ENCODE results near the gene CCDC24.

CCDC24 gene

DNA sequence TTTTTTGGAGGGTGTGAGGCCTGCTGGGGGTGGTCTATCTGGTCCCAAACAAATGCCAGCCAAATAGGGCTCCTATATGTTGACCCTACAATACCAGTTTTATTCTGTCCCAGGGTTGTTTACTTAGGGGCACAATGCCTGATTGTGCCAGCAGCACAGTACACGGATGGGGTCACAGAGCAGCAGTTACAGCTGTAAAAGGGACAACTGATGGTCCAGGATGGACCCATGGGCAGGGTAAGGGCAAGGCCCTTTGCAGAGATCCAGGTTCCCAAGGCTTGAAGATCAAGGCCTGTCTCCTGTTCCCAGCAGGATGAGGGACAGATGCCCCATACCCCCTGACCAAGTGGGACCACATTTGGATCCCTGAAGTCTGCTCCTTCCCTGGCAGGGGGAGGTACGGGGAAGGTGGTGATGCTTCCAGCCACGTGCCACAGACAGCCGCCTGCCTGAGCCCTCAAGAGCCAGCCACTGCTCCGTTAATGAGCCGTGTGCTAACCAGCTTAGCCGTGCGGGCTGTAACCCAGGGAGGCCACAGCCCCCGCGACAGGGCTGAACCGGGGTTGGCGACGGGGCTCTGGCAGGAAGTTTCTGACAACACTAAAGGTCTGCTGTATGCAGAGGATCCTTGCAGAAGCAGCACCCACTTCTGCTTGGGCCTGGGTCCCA is 21.7 kb downstream of the CCDC24 start:
- Histone ChIP-seq H3K9me3 (ENCODE audit: control insufficient read depth, insufficient read depth, low read length) (no peaks in the 10 kb centered on the region), H3K4me1 (ENCODE audit: insufficient read depth, low read length) (peaks cover 7% of the 10 kb centered on the region; the same call in 1 of the 2 replicates), H3K9ac (ENCODE audit: low read depth, low read length) (no peak overlapping the region), H3K36me3 (ENCODE audit: insufficient read depth, low read length) (no peaks in the 10 kb centered on the region)

DNA sequence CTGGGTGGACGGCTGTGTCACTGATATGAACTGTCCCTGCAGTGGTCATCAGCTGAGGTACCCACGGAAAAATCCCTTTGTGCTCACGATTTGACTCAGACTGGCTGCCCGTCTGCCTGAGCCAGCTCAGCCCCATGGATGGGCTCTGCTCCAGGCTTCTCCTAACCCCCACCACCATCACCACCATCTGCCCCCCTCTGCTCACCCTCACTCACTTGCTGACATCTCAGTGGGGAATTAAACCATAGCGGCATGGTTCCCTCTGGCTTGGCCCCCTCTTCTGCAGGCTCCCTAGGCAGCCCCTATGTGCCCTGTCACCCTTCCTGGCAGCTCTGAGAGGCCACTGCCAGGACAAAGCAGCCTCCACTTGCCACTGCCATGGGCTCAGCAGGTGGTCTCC is 22.6 kb downstream of the CCDC24 start:
- Histone ChIP-seq H3K4me1 (ENCODE audit: insufficient read depth, low read length) (peaks cover 7% of the 10 kb centered on the region; the same call in 1 of the 2 replicates), H3K36me3 (ENCODE audit: insufficient read depth, low read length) (no peaks in the 10 kb centered on the region), H3K9me3 (ENCODE audit: control insufficient read depth, insufficient read depth, low read length) (no peaks in the 10 kb centered on the region), H3K9ac (ENCODE audit: low read depth, low read length) (no peak overlapping the region)

DNA sequence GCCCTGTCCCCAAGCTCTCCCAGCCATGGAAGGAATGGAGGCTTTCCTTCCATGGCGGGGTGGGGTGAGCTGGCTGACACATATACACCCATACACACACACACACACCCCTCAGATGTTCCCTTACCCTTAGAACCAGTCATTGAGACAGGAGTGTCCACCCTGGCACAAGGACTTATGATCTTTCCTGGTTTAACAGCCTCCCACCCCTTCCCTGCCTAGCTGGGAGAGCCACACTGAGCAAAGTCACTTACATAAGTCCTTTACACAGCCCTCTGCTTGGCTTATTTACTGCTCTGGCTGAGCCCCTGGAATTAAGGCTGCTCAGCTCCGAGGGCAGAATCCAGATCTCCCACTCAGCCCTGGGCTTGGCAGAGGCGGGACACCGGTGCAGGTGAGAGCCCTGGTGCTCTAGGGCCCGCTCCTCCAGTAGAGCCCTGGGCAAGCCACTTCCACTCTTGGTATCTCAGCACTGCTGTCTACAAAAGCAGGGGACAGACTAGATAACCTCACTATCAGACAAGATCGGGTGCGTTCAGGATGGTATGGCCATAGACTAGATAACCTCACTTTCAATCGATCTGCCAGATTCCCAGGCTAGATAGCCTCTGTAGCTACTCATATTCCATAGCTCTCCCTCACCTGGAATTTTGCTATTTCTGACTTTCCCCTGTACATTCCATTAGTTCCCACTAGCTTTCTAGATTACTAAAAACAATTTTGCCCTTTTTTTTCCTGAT is 23.1 kb downstream of the CCDC24 start:
- no peak overlapping the region for H3K9ac ChIP-seq (ENCODE audit: low read depth, low read length)
- H3K36me3 ChIP-seq (ENCODE audit: insufficient read depth, low read length), result no peaks in the 10 kb centered on the region
- peaks cover 7% of the 10 kb centered on the region; the same call in 1 of the 2 replicates for H3K4me1 ChIP-seq (ENCODE audit: insufficient read depth, low read length)
- no peaks in the 10 kb centered on the region for H3K9me3 ChIP-seq (ENCODE audit: control insufficient read depth, insufficient read depth, low read length)

DNA sequence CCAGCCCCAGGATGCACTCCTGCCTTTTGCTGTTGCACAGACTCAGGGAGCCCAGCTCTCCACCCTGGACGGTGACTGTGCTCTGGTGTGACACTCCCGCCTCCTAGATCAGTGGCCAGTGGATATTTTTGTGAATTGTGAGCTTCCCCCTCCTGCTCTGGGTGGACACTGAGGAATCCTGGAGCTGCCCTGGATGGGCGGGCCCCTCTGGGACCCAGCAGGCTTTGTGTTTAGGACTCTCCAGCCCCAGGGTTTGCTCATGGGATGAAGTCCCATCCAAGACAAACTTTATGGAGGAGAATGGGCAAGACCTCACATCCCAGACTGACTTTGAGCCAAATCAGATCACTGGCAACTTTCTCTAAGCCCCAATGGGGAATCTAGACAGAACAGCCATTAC is 23.8 kb downstream of the CCDC24 start:
- H3K9me3 ChIP-seq (ENCODE audit: control insufficient read depth, insufficient read depth, low read length), result no peaks in the 10 kb centered on the region

DNA sequence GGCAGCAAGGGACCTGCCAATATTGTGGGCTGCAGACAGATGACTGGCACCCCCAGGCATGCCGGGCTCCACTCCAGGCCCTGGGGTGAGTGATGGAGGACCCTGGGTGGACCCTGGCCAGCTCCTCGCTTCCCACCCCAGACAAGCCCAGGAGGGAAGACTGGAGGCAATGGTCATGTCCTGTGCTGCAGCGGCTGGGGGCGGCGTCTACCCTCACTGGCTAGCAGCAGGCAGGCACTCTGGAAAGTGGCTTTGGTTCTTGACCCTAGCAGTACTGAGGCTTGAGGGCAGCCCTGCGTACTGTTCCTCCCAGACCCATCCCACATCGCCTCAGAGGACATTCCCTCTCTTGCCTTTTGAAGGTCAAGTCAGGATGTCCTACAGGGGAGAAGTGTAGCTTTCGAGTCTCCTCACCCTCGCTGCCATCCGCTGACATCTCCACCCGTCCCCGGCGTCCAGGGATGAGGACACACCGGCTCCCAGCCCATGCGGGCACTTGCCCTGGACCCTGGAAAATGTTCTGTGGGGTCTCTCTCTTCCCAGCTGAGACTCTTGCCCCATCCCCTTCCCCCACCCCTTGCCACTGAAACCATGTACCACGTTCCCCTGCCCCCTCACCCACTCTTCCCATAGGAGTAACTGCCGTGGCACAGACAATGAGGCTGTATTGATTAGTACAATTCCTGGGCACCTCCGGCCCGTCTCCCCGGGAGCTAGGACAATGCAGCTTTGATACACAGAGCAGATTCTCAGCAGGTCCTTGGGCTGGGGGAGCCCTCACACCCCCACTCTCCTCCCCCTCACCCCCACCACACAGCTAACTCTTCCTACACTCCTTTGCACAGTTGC is 24.9 kb downstream of the CCDC24 start:
- Histone ChIP-seq H3K4me1 (ENCODE audit: insufficient read depth, low read length) (peaks cover 7% of the 10 kb centered on the region; the same call in 1 of the 2 replicates), H3K9ac (ENCODE audit: low read depth, low read length) (no peak overlapping the region), H3K36me3 (ENCODE audit: insufficient read depth, low read length) (no peaks in the 10 kb centered on the region; the same call in 1 of the 2 replicates), H3K9me3 (ENCODE audit: control insufficient read depth, insufficient read depth, low read length) (no peaks in the 10 kb centered on the region)

More for the DNA sequence above, 23.8 kb downstream of the CCDC24 start:
- H3K9ac ChIP-seq (ENCODE audit: low read depth, low read length), result no peak overlapping the region
- H3K36me3 ChIP-seq (ENCODE audit: insufficient read depth, low read length), result no peaks in the 10 kb centered on the region
- H3K4me1 ChIP-seq (ENCODE audit: insufficient read depth, low read length), result peaks cover 7% of the 10 kb centered on the region; the same call in 1 of the 2 replicates

DNA sequence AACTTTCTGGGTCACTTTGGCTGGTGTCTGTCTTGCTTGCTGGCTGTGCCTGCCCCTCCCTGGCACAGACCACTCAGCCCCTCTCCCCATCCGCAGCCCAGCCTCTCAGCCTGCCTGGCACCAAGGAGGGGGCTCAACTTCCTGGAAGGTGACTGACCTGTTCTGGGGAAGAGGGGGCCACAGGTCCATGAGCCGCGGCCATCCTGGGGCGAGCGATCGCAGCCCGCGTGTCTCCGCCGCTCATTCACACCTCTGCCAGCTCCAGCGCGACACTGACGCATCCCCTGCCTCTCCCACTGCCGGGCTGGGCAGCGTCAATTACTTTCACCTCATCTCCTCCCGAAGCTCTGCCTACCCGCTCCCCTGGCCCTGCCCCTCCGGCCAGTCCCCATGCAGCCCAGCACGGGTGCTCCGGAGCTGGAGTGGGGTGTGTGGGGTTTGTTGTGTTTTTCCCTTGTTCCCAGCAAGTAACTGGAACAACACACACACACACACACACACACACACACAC is 25.5 kb downstream of the CCDC24 start:
- Histone ChIP-seq H3K9ac (ENCODE audit: low read depth, low read length) (no peak overlapping the region), H3K9me3 (ENCODE audit: control insufficient read depth, insufficient read depth, low read length) (no peaks in the 10 kb centered on the region), H3K36me3 (ENCODE audit: insufficient read depth, low read length) (no peaks in the 10 kb centered on the region; the same call in 1 of the 2 replicates), H3K4me1 (ENCODE audit: insufficient read depth, low read length) (0 out of 2 replicates have a peak, but pooled peaks cover under 1% of the 10 kb centered on the region)

DNA sequence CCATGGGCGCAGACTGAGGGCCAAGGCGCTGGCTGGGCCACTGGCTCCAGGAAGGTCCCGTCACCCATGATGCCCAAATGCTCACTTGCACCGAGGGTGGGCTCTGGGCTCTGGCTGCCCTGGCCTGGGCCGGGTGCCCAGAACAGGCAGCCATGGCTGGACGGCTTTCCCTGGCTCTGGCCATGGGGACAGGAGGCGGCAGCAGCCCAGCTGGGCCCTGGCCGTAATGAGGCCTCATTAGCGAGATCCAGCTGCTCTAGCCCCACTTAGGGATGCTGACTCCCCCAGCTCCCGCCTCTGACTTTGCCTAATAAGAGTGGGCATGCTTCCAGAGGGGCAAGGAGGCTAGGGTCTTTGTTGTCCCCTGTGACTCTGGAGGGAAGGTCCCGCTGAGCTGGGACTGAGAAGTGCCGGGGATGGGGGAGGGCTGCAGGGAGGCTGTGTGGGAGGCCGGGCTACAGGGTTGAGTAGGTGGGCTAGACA is 28.1 kb downstream of the CCDC24 start:
- Histone ChIP-seq H3K9ac (ENCODE audit: low read depth, low read length) (no peak overlapping the region), H3K9me3 (ENCODE audit: control insufficient read depth, insufficient read depth, low read length) (no peaks in the 10 kb centered on the region), H3K36me3 (ENCODE audit: insufficient read depth, low read length) (no peaks in the 10 kb centered on the region; the same call in 1 of the 2 replicates), H3K4me1 (ENCODE audit: insufficient read depth, low read length) (no peaks in the 10 kb centered on the region)

DNA sequence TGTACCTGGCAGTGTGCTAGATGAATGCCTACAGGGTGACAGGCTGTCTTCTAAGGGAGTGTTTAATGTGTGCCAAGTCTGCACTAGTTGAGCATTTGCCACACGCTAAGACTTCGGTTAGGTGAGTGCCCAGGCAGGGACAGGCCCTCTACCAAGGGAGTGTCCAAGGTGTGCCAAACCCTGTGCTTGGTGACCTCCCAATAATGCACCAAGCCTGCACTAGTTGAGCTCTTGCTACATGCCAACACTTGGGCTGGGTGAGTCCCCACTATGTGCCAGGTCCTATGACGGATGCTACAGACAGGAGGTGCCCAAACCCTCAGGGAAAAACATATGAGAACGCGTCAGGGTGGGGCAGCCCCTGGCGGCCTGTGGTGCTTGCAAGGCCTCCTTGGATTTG is 29.1 kb downstream of the CCDC24 start:
- H3K9me3 ChIP-seq (ENCODE audit: control insufficient read depth, insufficient read depth, low read length), result no peaks in the 10 kb centered on the region
- no peaks in the 10 kb centered on the region for H3K4me1 ChIP-seq (ENCODE audit: insufficient read depth, low read length)
- H3K36me3 ChIP-seq (ENCODE audit: insufficient read depth, low read length), result no peaks in the 10 kb centered on the region; the same call in 1 of the 2 replicates
- no peak overlapping the region for H3K9ac ChIP-seq (ENCODE audit: low read depth, low read length)

DNA sequence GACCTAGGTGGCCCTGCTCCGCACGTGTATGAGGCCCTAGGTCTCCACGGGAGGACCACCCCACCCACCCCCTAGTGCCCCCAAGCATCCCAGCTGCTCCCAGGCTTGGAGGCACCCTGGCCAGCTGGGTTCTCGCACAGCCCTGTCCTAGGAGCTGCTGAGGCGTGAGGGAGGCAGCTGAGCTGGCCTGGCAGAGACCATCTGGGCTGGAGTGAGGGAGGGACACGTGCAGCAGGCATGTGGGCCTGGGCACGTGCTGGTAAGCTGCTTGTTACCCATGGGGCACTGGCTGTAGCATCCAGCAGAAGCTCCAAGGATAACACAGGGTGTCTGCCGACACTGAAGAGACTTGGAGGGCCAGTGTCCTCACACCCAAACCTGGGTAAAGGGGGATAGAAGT is 29.8 kb downstream of the CCDC24 start:
- Histone ChIP-seq H3K9ac (ENCODE audit: low read depth, low read length) (no peak overlapping the region), H3K36me3 (ENCODE audit: insufficient read depth, low read length) (no peaks in the 10 kb centered on the region; the same call in 1 of the 2 replicates), H3K9me3 (ENCODE audit: control insufficient read depth, insufficient read depth, low read length) (no peaks in the 10 kb centered on the region), H3K4me1 (ENCODE audit: insufficient read depth, low read length) (peaks cover 5% of the 10 kb centered on the region; the same call in 1 of the 2 replicates)

DNA sequence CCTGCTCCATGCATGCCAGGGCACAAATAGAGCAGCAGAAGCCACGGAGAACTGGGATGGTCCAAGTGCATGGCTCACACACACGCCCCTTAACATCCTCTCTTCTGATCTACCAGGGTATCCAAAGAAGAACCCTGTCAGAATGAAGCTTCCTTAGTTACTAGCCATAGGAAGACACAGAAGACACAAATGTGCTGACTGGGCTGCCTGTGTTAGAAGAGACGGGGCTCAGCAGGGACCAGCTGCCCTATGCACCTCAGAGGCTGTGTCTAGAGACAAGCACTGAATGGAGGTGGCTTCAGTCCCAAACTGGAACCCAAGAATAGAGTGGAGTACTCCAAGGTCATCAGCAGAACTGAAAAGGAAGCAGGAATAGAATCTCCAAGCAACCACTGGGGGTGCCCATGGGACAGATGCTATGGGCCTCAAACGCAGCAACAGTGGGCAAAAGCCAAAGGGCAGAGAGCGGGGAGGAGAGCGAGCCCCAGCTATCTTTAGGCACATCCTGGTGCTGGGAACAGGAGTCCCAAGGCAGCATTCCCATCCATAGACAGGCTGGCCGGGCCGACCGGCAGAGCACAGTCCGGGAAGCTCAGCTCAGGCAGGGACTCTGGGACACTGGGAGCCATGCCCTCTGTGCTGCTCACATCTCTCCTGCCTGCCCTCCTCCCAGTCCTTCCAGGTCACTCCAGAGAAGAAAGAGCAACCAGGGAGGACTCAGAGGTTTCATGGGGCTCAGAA is 30.4 kb downstream of the CCDC24 start:
- H3K4me1 ChIP-seq (ENCODE audit: insufficient read depth, low read length), result peaks cover 6% of the 10 kb centered on the region; the same call in 1 of the 2 replicates
- H3K9ac ChIP-seq (ENCODE audit: low read depth, low read length), result no peak overlapping the region
- no peaks in the 10 kb centered on the region for H3K9me3 ChIP-seq (ENCODE audit: control insufficient read depth, insufficient read depth, low read length)
- H3K36me3 ChIP-seq (ENCODE audit: insufficient read depth, low read length), result no peaks in the 10 kb centered on the region; the same call in 1 of the 2 replicates

DNA sequence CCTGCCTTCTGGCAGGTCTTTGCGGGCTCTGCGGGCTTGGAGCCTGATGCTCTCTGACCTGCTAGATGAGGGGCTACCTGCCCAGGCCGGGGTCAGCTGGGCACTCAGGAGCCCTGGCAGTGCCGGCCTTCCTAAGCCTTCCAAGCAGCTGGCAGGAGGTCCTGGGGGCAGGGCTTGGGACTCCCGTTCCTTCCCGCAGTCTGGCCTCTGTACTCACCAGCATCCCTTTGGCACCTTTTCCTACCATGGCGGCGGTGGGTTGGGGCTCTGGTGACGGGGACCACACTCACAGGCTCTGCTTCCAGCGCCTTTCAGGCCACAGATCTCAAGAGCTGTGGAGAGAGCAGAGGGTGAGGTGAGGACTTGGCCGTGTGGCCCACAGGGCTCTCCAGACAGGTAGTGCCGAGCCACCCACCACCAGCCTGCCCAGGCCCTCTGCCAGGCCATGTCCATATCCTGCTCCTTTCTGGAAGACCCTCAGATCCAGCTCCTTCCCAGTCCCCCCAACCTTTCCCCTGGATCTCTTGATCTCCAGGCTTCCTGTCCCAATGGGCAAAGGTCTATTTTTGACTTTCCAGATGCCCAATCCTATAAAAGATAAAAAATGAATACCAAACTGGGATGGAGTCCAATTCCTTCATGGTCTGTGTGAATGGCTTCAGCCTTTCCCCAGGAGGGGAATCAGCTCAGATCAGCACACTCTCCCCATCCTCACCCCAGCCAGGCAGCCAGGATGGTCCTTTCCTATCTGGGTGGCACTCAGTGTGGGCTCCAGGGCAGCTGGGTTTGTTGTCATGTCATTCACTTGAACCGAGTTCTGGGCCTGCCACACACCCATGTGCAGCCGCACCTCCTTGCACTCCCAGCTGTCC is 32.9 kb downstream of the CCDC24 start:
- H3K9ac ChIP-seq (ENCODE audit: low read depth, low read length), result no peak overlapping the region
- H3K4me1 ChIP-seq (ENCODE audit: insufficient read depth, low read length), result peaks cover 6% of the 10 kb centered on the region; the same call in 1 of the 2 replicates

DNA sequence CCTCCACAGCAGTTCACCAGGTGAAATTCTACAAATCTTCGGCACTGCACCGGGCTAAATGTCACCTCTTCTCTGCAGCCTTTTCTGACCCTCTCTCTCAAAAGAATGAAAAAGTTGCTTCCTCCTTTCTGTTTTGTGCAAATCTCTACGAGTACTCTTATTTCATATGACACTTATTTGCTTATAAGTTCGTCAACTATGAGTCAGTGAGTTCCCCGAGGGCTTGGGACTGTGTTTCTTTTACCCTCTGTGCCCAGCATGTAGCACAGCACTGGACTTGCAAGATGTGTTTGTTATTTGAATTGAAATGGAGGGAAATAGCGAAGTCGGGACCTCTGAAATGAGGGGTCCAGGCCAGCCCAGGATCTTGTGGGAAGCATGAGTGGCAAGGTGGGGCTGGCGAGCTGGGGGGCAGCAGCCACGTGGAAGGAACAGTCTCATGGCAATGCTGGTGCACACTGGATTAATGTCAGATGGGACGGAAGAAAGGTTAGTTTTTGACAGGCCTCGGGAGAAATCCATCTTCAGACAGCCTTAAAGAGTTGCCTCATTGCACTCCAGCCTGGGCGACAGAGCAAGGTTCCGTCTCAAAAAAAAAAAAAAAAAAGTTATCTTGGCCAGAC is 33.6 kb downstream of the CCDC24 start:
- no peak overlapping the region for H3K9ac ChIP-seq (ENCODE audit: low read depth, low read length)
- no peaks in the 10 kb centered on the region for H3K9me3 ChIP-seq (ENCODE audit: control insufficient read depth, insufficient read depth, low read length)
- H3K36me3 ChIP-seq (ENCODE audit: insufficient read depth, low read length), result no peaks in the 10 kb centered on the region; the same call in 1 of the 2 replicates
- H3K4me1 ChIP-seq (ENCODE audit: insufficient read depth, low read length), result peaks cover 6% of the 10 kb centered on the region; the same call in 1 of the 2 replicates

More for the DNA sequence above, 32.9 kb downstream of the CCDC24 start:
- Histone ChIP-seq H3K36me3 (ENCODE audit: insufficient read depth, low read length) (no peaks in the 10 kb centered on the region; the same call in 1 of the 2 replicates), H3K9me3 (ENCODE audit: control insufficient read depth, insufficient read depth, low read length) (no peaks in the 10 kb centered on the region)
